HG02588 (cell line): ENCODE measurements around the gene CNN2.

Source experiments
- ATAC-seq: cut with Tn5 transposase; IDR thresholded peaks from one replicate; pipeline ENCODE4 v1.9.1; 2021; ENCODE audit warnings: mild to moderate bottlenecking, moderate library complexity; ENCODE audit not compliant: unreplicated experiment

The CNN2 gene

GRCh38 chr19:1080360-1081161 is 54.2 kb downstream of the CNN2 start:
- no peak for ATAC-seq

GRCh38 chr19:1081301-1082164 is 55.1 kb downstream of the CNN2 start:
- no peak for ATAC-seq

- no peak for ATAC-seq
These were observed 55.9 kb downstream of the CNN2 start for GRCh38 chr19:1082165-1082927.

- ATAC-seq, result no peak
These were observed 56.8 kb downstream of the CNN2 start for GRCh38 chr19:1082928-1083816.

GRCh38 chr19:1084024-1084868 is 57.8 kb downstream of the CNN2 start:
- ATAC-seq, result no peak

GRCh38 chr19:1085053-1085658 is 58.7 kb downstream of the CNN2 start:
- no peak for ATAC-seq

- ATAC-seq, result no peak
These were observed 59.5 kb downstream of the CNN2 start for GRCh38 chr19:1085676-1086442.

- ATAC-seq, result no peak
These were observed 60.2 kb downstream of the CNN2 start for GRCh38 chr19:1086613-1087012.

GRCh38 chr19:1087813-1088415 is 61.5 kb downstream of the CNN2 start:
- no peak for ATAC-seq

- no peak for ATAC-seq
These were observed 62.1 kb downstream of the CNN2 start for GRCh38 chr19:1088416-1089010.
